ENCODE data around the gene SLC12A7.

Gene SLC12A7

GRCh38 chr5:1140171-1140817, 28.4 kb upstream of the SLC12A7 start:
- peak; percentile 65 for TF ChIP-seq CTCF (conservative IDR thresholded peaks at IDR 0.05; ENCODE audit: low read length)
- no peak overlapping the region for H3K4me3 ChIP-seq (ENCODE audit: low read length)

GRCh38 chr5:1139331-1140170, 27.7 kb upstream of the SLC12A7 start:
- no peak for DNase-seq (ENCODE audit: low read depth)

More at GRCh38 chr5:1140171-1140817, 28.4 kb upstream of the SLC12A7 start:
- peak; percentile 25 for DNase-seq (ENCODE audit: low read depth)

GRCh38 chr5:1138445-1139245, 26.8 kb upstream of the SLC12A7 start:
- no peak for DNase-seq (ENCODE audit: low read depth)
- TF ChIP-seq CTCF (conservative IDR thresholded peaks at IDR 0.05; ENCODE audit: low read length) = no peak
- H3K4me3 ChIP-seq (ENCODE audit: low read length) = no peak overlapping the region

More at GRCh38 chr5:1139331-1140170, 27.7 kb upstream of the SLC12A7 start:
- H3K4me3 ChIP-seq (ENCODE audit: low read length) = no peak overlapping the region
- TF ChIP-seq CTCF (conservative IDR thresholded peaks at IDR 0.05; ENCODE audit: low read length) = no peak

- TF ChIP-seq CTCF (conservative IDR thresholded peaks at IDR 0.05; ENCODE audit: low read length) = no peak
- H3K4me3 ChIP-seq (ENCODE audit: low read length) = no peak overlapping the region
- no peak for DNase-seq (ENCODE audit: low read depth)
These were observed 25.9 kb upstream of the SLC12A7 start for GRCh38 chr5:1137567-1138444.

- TF ChIP-seq CTCF (conservative IDR thresholded peaks at IDR 0.05; ENCODE audit: low read length) = no peak
- no peak for DNase-seq (ENCODE audit: low read depth)
- H3K4me3 ChIP-seq (ENCODE audit: low read length) = no peak overlapping the region
These were observed 25.0 kb upstream of the SLC12A7 start for GRCh38 chr5:1136814-1137213.

- TF ChIP-seq CTCF (conservative IDR thresholded peaks at IDR 0.05; ENCODE audit: low read length) = no peak
- no peak overlapping the region for H3K4me3 ChIP-seq (ENCODE audit: low read length)
- no peak for DNase-seq (ENCODE audit: low read depth)
These were observed 24.0 kb upstream of the SLC12A7 start for GRCh38 chr5:1135696-1136525.
